GM12892 (cell line): ENCODE measurements around the gene PTP4A2.

Experiments used
- POLR2A ChIP-seq: IDR thresholded peaks from 2 replicates; pipeline ENCODE4 v1.6.1; 2011; ENCODE audit warnings: low read depth, low read length, control low read depth
- POLR2AphosphoS5 ChIP-seq: IDR thresholded peaks from 2 replicates; pipeline ENCODE4 v1.6.1; 2011; ENCODE audit warnings: low read depth, low read length, control low read depth
- TAF1 ChIP-seq: IDR thresholded peaks from 2 replicates; pipeline ENCODE4 v1.6.1; 2011; ENCODE audit warnings: low read depth, mild to moderate bottlenecking, control low read depth, low read length, borderline replicate concordance

DNA sequence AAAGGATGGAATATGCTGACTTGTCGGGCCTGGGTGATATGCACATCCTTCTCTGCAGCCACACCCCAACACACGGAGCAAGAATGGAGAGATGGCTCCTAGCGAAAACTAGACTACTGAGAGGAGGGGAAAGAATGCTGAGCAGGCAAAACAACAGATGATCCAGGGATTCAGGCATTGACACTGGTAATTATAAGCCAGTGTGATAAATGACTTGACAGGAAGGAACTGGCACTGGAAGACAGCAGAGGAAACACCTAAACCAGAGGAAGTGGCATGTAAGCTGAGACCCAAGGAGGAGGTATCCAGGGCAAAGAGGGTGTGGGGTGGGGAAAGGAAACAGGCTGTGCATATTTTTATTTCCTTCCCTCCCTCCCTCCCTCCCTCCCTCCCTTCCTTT is 43.8 kb upstream of the PTP4A2 start:
- TF ChIP-seq TAF1 (no peak), POLR2A (no peak), POLR2AphosphoS5 (no peak)
